MG63 (cell line): Measurements from ENCODE around the gene GNB5. TPM values are rescaled to one million over a fixed set of nuclear protein-coding genes. Genes with fewer than 3 reads are reported as not detected.

Source experiments
- DNase-seq: peaks from one replicate; pipeline ENCODE4 v3.0.0-alpha.2; 2020
- H3K27me3 ChIP-seq: fragments of 250-450 bp; sonication (Bioruptor Pico); 2 replicates; pipeline ENCODE4 v1.5.1; 2020; ENCODE audit warnings: mild to moderate bottlenecking, moderate library complexity
- H3K36me3 ChIP-seq: fragments of 250-450 bp; sonication (Bioruptor Pico); 2 replicates; pipeline ENCODE4 v1.5.1; 2020; ENCODE audit warnings: mild to moderate bottlenecking, moderate library complexity
- H3K4me3 ChIP-seq: fragments of 250-450 bp; sonication (Bioruptor Pico); 2 replicates; pipeline ENCODE4 v1.5.1; 2020; ENCODE audit warnings: mild to moderate bottlenecking, moderate library complexity
- H3K9me3 ChIP-seq: fragments of 250-450 bp; sonication (Bioruptor Pico); 2 replicates; pipeline ENCODE4 v1.5.1; 2020; ENCODE audit warnings: mild to moderate bottlenecking, moderate library complexity
- total RNA-seq: library from RNA; depleted of rRNA; stranded (reverse); fragments of >200 nt; shearing (Covaris generic); gene quantifications from 2 replicates; pipeline ENCODE4 v1.2.3, GENCODE V29; 2014; ENCODE audit warnings: low replicate concordance

Gene GNB5
- total RNA-seq, 1 experiment from 2014 or later = 18.9 TPM

- DNase-seq = peak; percentile 33
- Histone ChIP-seq H3K27me3 (no peaks in the 10 kb centered on the region; the same call in 1 of the 2 replicates), H3K9me3 (no peaks in the 10 kb centered on the region), H3K4me3 (no peak overlapping the region), H3K36me3 (no peaks in the 10 kb centered on the region)
Measured at GRCh38 chr15:52114261-52115055, 76.7 kb downstream of the GNB5 start.

GRCh38 chr15:52113708-52114107, 77.5 kb downstream of the GNB5 start:
- DNase-seq = no peak
- no peak overlapping the region for H3K4me3 ChIP-seq

GRCh38 chr15:52113235-52113634, 78.0 kb downstream of the GNB5 start:
- no peaks in the 10 kb centered on the region for H3K9me3 ChIP-seq
- H3K36me3 ChIP-seq = no peaks in the 10 kb centered on the region
- H3K27me3 ChIP-seq = no peaks in the 10 kb centered on the region; the same call in 1 of the 2 replicates
- no peak for DNase-seq
- no peak overlapping the region for H3K4me3 ChIP-seq

More at GRCh38 chr15:52113708-52114107, 77.5 kb downstream of the GNB5 start:
- no peaks in the 10 kb centered on the region for H3K36me3 ChIP-seq
- H3K27me3 ChIP-seq = no peaks in the 10 kb centered on the region; the same call in 1 of the 2 replicates
- no peaks in the 10 kb centered on the region for H3K9me3 ChIP-seq

- H3K4me3 ChIP-seq = no peak overlapping the region
- DNase-seq = no peak
- no peaks in the 10 kb centered on the region for H3K36me3 ChIP-seq
- no peaks in the 10 kb centered on the region; the same call in 1 of the 2 replicates for H3K27me3 ChIP-seq
- no peaks in the 10 kb centered on the region for H3K9me3 ChIP-seq
Measured at GRCh38 chr15:52112203-52112750, 78.9 kb downstream of the GNB5 start.

- H3K36me3 ChIP-seq = no peaks in the 10 kb centered on the region
- H3K9me3 ChIP-seq = no peaks in the 10 kb centered on the region
- H3K4me3 ChIP-seq = no peak overlapping the region
- H3K27me3 ChIP-seq = no peaks in the 10 kb centered on the region; the same call in 1 of the 2 replicates
- no peak for DNase-seq
Measured at GRCh38 chr15:52111517-52112202, 79.5 kb downstream of the GNB5 start.

- no peaks in the 10 kb centered on the region for H3K36me3 ChIP-seq
- no peaks in the 10 kb centered on the region; the same call in 1 of the 2 replicates for H3K27me3 ChIP-seq
- DNase-seq = no peak
- H3K4me3 ChIP-seq = no peak overlapping the region
- no peaks in the 10 kb centered on the region for H3K9me3 ChIP-seq
Measured at GRCh38 chr15:52109559-52110451, 81.4 kb downstream of the GNB5 start.

- no peak for DNase-seq
- Histone ChIP-seq H3K27me3 (no peaks in the 10 kb centered on the region; the same call in 1 of the 2 replicates), H3K9me3 (no peaks in the 10 kb centered on the region), H3K4me3 (no peak overlapping the region), H3K36me3 (no peaks in the 10 kb centered on the region)
Measured at GRCh38 chr15:52107238-52107637, 84.0 kb downstream of the GNB5 start.

GRCh38 chr15:52106641-52107040, 84.6 kb downstream of the GNB5 start:
- no peak for DNase-seq
- H3K27me3 ChIP-seq = no peaks in the 10 kb centered on the region; the same call in 1 of the 2 replicates
- no peaks in the 10 kb centered on the region for H3K9me3 ChIP-seq
- H3K4me3 ChIP-seq = no peak overlapping the region
- no peaks in the 10 kb centered on the region for H3K36me3 ChIP-seq

GRCh38 chr15:52105846-52106245, 85.3 kb downstream of the GNB5 start:
- H3K36me3 ChIP-seq = no peaks in the 10 kb centered on the region
- DNase-seq = no peak
- no peak overlapping the region for H3K4me3 ChIP-seq
- H3K27me3 ChIP-seq = no peaks in the 10 kb centered on the region; the same call in 1 of the 2 replicates
- no peaks in the 10 kb centered on the region for H3K9me3 ChIP-seq

GRCh38 chr15:52104532-52105004, 86.6 kb downstream of the GNB5 start:
- Histone ChIP-seq H3K9me3 (no peaks in the 10 kb centered on the region), H3K36me3 (no peaks in the 10 kb centered on the region), H3K27me3 (no peaks in the 10 kb centered on the region; the same call in 1 of the 2 replicates), H3K4me3 (no peak overlapping the region)
- DNase-seq = no peak

GRCh38 chr15:52103217-52104207, 87.7 kb downstream of the GNB5 start:
- Histone ChIP-seq H3K27me3 (no peaks in the 10 kb centered on the region), H3K36me3 (no peaks in the 10 kb centered on the region), H3K9me3 (no peaks in the 10 kb centered on the region), H3K4me3 (no peak overlapping the region)
- peak; percentile 91 for DNase-seq

GRCh38 chr15:52102463-52102862, 88.7 kb downstream of the GNB5 start:
- DNase-seq = peak; percentile 20
- Histone ChIP-seq H3K4me3 (no peak overlapping the region), H3K36me3 (no peaks in the 10 kb centered on the region), H3K27me3 (no peaks in the 10 kb centered on the region), H3K9me3 (no peaks in the 10 kb centered on the region)

GRCh38 chr15:52101542-52102323, 89.5 kb downstream of the GNB5 start:
- DNase-seq = no peak
- Histone ChIP-seq H3K9me3 (no peaks in the 10 kb centered on the region), H3K4me3 (no peak overlapping the region), H3K36me3 (no peaks in the 10 kb centered on the region), H3K27me3 (no peaks in the 10 kb centered on the region)

GRCh38 chr15:52100807-52101442, 90.3 kb downstream of the GNB5 start:
- Histone ChIP-seq H3K4me3 (no peak overlapping the region), H3K27me3 (no peaks in the 10 kb centered on the region), H3K36me3 (no peaks in the 10 kb centered on the region), H3K9me3 (no peaks in the 10 kb centered on the region)
- peak; percentile 91 for DNase-seq
